ENCODE results near the gene SCRN1.

Gene SCRN1

DNA sequence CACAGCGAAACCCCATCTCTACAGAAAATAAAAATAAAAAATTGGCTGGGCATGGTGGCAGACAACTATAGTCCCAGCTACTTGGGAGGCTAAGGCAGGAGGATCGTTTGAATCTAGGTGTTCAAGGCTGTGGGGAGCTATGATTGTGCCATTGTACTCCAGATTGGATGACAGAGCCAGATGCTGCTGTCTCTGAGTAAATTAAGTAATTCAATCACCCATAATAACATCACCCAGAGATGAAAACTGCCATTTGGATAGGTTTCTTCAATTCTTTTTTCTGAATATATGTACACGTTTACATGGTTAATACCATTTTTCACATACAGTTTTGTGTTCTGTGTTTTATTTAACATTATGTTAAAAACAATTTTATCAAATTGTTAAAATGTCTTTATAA is 104.0 kb downstream of the SCRN1 start:
- DNase-seq = peak; percentile 91

DNA sequence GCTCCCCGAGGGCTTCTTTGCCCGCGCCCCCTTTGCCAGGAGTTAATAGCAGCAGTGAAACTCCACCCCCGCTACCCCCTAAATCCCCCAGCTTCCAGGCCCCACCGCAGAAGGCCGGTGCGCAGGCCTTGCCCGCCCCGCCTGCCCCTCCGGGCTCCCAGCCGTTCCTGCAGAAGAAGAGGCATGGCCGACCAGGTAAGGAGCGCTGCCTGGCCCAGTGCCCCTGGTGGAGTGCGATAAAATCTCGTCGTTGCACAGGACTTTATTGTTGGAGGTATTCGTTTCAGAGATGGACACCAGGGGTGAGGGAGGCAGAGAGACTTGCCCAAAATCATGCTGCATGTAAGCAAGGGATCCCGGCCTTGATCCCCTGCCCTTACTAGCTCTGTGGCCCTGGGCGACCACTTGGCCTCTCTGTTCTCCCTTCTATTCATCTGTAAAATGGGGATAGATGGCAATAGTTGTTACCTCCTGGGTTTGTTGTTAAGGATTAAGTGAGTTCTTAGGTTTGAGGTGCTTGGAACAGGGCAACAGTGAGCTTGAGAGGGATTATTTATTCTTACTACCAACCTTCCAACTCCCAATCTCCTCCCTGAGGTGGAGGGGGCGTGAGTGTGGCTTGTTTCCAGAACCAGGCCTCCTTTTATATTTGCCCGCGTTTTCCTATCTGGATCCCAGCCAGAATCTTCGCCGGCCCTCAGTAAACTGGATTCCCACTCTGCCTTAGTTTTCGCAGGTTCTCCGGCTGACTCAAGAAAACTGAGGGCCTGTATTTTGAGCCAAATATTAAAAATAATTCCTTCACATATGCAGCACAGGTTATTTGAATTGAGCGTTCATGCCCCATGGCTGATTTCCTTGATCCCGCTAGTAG is 105.0 kb downstream of the SCRN1 start:
- DNase-seq = peak; percentile 83

DNA sequence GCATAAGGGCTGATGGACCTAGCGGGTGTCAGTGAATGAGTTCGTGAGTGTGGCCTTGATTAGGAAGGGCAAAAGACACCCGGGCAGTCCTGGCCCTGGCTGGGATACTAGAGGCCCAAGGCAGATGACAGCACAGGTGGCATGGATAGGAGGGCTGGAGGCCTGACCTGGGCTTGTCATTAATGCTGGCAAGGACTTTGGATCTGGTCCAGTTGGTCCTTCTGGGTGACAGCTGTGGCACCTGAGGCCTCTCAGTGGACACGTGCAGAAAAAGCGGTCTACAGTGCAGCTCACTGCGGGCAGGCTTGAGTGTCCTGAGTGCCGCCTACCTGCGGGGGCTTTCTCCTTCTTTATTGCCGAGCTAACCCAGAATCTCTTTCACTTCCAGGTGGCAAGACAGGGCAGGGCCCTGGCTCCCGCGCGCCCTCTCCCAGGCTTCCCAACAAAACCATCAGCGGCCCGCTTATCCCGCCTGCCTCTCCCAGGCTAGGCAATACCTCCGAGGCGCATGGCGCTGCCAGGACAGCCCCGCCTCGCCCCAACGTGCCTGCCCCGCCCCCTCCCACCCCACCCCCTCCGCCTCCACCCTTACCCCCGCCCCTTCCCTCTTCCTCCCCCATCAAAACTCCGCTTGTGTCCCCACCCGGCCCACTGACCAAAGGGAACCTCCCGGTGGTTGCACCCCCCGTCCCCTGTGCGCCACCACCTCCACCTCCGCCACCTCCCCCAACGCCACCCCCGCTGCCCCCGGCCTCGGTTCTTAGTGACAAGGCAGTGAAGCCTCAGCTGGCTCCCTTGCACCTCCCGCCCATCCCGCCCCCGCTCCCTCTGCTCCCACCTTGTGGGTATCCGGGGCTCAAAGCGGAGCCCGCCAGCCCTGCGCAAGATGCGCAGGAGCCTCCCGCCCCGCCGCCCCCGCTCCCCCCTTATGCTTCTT is 105.9 kb downstream of the SCRN1 start:
- DNase-seq = peak; percentile 85

DNA sequence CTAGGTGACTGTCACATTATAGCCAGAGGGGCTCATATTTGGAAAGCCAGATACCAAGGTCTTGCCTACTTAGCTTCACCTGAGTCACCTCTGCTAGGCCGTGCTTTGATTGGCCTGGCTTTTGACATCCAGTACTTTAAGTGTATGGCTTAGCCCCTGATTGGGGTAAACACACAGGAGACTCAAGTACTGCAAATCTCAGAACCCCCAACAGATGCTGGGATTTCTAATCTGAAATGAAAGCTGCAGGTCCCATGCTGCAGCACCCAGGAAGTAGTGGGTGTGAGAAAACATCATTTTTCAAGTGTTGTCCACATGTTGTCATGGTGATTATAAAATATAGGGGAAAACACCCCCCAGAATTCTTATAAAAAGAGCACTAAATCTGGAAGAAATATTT is 107.1 kb downstream of the SCRN1 start:
- DNase-seq = no peak

DNA sequence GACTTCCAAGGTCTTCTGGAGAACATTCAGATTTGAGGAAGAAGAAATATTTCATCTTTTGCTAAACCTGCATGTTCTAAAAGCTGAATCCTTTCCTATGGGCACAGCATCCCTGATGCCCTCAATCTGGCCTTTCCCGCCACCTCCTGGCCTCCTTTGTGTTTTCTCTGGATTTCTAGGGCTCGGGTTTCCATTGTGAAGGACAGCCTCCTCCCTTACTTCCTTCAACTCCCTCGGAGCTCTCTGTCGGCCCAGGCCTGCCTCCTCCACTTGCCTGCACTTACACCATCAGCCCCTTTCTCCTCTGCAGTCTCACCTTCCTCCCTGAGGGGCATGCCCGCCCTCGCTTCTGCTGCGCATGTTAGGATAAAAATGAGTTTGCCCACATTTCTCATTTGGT is 107.9 kb downstream of the SCRN1 start:
- peak; percentile 18 for DNase-seq

DNA sequence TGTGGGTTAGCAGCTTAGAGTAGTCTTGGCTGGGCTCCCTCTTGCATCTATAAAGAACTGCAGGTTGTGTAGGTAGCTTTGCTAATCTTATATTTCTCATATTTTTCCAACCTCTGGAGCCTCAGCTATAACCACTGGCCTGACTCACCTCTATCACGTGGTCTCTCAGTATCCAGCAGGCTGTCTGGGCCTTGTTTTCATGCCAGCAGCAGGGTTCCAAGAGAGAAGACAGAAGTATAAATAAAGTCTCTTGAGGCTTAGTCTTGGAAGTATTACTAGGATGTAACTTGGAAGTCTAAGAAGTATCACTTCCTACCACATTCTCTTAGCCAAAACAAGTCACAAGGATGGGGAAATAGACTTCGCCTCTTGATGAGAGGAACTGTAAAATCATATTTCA is 110.0 kb downstream of the SCRN1 start:
- no peak for DNase-seq

DNA sequence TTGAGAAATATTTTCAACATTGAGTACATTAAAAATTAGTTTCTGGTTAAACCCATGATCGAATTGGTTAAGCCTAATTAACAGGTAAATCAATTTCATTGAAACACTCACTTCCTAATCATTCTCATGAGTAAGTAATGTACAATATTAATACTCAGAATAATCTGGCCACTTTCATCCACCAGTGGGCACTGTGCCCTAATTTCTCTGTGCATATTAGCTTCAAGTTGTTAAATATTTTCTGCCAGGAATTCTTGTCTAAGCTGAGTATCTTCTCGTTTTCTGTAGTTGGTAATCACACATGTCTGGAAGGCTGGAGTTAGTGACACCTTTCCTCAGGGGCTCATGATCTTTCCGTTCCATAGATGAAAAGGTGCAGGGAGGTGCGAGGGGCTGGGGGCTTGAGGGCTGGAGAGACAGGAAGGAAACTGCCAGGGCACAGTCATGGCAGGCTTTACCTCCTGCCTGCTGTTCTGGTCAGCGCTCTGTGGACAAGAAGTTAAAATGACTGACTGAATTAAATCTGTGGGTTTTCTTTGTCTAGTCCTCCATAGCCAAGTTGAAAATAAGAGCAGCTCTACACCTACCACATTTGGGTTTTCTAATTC is 111.4 kb downstream of the SCRN1 start:
- peak; percentile 53 for DNase-seq

DNA sequence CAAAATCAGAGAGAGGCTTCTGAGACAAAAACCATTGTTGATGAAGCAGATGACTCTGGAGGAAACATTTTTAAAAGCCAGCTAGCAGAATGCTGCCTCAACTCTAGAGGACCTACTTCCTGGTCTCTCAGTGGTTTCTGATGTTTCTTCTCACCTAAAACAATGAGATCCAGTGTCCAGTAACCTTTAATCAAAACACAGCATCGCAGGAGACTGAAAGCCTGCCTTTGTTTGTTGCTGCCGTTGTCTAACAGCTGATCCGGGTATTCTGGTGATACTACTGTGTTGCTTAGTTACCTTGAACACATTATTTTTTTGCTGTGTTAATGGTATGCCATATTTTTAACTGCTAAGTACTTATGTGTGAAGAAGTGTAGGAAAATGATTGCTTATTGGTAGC is 112.4 kb downstream of the SCRN1 start:
- DNase-seq = no peak

DNA sequence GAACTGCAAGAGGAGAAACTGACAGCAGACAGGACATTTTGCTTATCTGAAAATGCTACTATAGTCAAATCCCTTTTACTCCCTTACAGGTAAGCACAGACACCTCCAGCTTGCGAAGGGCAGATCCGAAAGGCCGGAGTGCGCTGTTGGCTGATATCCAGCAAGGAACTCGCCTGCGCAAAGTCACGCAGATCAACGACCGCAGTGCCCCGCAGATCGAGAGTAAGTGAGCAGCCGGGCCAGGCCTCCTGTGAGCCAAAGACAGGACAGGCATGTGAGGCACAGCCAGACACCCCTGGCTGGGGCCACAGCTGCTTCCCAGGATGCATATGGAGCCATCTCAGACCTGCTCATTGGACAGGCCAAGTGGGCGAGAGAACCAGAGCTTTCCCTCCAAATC is 113.9 kb downstream of the SCRN1 start:
- no peak for DNase-seq

DNA sequence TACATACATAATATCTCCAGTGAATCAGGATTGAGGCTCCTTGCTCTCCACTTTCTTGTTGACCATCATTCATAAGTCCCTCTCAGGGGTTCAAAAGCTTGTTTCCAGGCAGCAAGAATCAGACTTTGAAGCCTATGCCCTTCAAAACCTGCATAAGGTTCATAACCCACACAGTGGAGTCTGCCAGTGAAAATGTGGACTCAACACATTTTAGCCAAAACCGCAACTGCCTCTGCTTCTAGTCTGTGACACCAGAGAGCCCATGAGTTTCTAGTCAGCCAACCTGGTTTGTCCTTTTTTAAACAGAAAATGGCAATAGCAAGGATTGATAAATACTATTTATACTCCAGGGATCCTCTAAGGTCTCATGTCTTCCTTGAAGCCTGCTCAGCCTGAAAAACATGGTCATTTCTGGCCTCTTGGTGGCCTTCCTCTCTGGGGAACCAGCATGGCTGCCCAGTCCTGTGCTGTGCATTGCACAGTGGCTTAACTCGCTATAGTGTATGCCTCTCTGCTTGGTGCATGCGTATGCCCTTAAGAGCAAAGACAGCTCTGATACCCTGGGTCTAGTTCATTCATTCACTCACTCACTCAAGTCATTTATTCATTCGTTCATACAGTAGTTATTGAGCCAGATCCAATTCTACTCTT is 115.8 kb downstream of the SCRN1 start:
- no peak for DNase-seq

DNA sequence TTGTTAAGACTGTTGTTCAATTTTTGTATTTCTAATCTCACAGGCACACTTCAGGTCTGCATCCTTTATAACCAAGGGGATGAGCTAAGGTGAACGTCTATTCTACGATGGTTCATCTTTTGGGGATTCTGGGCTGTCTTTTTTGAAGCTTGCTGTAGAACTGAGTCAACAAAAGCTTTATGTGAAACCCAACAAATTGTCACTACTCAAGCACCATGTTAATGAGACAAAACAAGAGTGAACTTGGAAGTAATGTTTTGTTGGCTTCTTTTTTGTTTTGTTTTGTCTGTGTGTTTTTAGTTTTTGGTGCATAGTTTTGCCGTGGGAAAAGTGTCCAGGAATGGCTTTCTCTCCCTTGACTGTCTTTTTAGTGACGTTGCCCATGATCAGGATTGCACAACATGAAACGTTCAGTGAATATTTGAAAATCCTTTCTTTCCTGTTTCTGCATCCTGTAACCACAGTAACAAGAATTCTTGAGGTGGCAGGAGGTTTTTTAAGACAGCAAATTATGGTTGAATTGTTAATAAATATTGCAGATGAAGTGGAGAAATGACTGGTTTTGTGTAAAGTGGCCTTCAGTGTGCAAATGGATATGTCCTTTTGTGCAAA is 117.7 kb downstream of the SCRN1 start:
- no peak for DNase-seq
